IPS-15b (cell line): ENCODE results near the gene COBL.

ENCODE experiments used
- H3K27me3 ChIP-seq: one replicate; pipeline ENCODE4 v1.6.1; 2013; ENCODE audit warnings: low read length; ENCODE audit not compliant: control insufficient read depth, insufficient read depth
- H3K36me3 ChIP-seq: one replicate; pipeline ENCODE4 v1.6.1; 2013; ENCODE audit warnings: low read length; ENCODE audit not compliant: control insufficient read depth, insufficient read depth
- H3K4me1 ChIP-seq: one replicate; pipeline ENCODE4 v1.6.1; 2013; ENCODE audit warnings: mild to moderate bottlenecking, low read length; ENCODE audit not compliant: control insufficient read depth, insufficient read depth
- H3K4me3 ChIP-seq: one replicate; pipeline ENCODE4 v1.5.1; 2013; ENCODE audit warnings: low read depth, low read length
- H3K9ac ChIP-seq: one replicate; pipeline ENCODE4 v1.6.1; 2013; ENCODE audit warnings: low read depth, mild to moderate bottlenecking, low read length
- H3K9me3 ChIP-seq: one replicate; pipeline ENCODE4 v1.6.1; 2013; ENCODE audit warnings: mild to moderate bottlenecking, low read length; ENCODE audit not compliant: control insufficient read depth, insufficient read depth

COBL gene

DNA sequence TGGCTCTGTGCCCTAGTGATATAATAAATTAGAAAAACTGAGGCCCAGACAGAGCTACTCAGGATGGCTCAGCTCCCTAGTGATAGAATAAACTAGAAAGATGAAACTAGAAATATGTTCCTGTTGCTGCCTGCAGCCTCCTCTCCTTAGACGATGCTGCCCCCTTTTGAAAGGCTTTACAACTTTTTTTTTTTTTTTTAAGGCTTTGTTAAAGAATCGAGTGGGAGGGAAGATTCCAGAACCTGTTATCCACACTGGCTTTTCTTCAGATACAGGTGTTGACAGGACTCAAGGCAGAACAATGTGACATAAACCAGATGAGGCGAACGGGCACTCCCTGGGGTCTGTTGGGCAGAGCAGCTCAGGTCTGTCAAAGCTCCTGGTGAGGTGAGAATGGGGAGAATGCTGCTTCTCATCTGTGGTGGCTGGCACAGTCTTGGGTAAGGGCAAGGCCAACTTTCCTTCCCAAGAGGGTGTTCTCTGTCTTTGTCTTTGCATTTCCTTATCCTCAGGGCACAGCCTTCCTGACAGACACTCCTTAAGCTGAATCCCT, 175.1 kb downstream of the COBL start:
- Histone ChIP-seq H3K4me1 (no peaks in the 10 kb centered on the region), H3K9ac (no peak overlapping the region)

DNA sequence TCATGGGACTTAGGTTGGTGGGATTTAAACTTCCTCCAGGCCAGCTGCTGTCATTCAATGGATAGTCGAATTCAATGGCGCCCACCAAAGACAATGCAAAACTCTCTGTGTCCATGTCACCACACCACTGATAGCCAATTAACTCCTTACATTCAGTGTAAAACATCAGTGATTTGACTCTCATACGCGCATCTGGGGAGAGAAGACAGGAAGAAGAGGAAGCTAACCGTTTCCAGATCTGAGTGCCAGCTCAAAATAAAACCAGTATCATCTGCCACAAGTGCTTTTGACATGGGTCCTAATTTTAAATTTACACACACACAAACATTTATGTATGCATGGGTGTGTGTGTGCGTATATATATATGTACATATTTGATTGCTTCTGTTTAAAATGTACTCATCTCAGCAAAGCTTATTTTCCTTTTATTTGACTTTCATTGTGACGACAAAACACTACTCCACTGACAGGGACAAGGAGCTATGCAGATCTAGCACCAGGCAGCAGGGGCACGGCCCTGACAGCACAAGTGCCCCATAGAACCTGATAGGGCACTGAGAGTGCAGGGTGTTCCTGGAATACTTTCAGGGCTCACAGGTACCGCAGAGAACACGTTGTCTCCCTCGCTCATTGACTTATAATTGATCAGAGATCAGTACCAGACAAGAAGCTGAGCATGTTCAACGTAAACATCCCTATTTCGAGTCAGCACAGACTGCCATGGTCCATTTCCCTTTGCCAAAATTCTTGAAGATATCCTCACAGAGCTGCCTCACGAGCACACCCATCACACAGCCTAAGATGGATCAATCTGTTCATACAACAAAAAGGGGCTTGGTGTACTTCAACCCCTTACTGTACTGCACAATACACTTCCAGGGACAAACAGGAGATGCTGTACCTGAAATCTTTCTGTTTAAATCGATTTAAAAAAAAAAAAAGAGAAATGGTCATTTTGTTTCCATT, 176.1 kb downstream of the COBL start:
- Histone ChIP-seq H3K4me3 (no peak overlapping the region), H3K27me3 (no peaks in the 10 kb centered on the region), H3K36me3 (peaks cover 6% of the 10 kb centered on the region), H3K9me3 (no peaks in the 10 kb centered on the region), H3K9ac (no peak overlapping the region), H3K4me1 (no peaks in the 10 kb centered on the region)

More for the DNA sequence above, 175.1 kb downstream of the COBL start:
- Histone ChIP-seq H3K4me3 (no peak overlapping the region), H3K36me3 (peaks cover 3% of the 10 kb centered on the region), H3K9me3 (no peaks in the 10 kb centered on the region), H3K27me3 (no peaks in the 10 kb centered on the region)

DNA sequence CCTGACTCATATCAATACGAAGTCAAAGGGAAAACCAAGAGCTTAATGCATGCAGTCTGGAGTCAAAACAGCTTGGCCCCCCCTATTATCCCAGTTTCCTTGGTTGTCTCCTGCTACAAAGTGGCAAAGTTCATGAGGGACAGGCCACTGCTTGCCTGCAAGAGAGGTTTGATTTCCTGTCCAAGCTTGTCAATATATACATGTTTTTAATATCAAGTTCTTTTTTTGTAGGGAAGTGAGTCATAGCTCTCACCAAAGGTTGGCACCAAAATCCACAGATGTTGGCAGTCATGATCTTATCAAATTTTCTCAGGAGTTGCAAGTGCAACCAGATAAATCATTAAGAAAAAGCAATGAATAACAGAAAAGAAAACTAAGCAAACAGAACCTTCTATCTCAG, 176.8 kb downstream of the COBL start:
- H3K9me3 ChIP-seq, result no peaks in the 10 kb centered on the region
- no peak overlapping the region for H3K4me3 ChIP-seq
- H3K36me3 ChIP-seq, result peaks cover 6% of the 10 kb centered on the region
- H3K27me3 ChIP-seq, result no peaks in the 10 kb centered on the region
- no peaks in the 10 kb centered on the region for H3K4me1 ChIP-seq
- no peak overlapping the region for H3K9ac ChIP-seq

DNA sequence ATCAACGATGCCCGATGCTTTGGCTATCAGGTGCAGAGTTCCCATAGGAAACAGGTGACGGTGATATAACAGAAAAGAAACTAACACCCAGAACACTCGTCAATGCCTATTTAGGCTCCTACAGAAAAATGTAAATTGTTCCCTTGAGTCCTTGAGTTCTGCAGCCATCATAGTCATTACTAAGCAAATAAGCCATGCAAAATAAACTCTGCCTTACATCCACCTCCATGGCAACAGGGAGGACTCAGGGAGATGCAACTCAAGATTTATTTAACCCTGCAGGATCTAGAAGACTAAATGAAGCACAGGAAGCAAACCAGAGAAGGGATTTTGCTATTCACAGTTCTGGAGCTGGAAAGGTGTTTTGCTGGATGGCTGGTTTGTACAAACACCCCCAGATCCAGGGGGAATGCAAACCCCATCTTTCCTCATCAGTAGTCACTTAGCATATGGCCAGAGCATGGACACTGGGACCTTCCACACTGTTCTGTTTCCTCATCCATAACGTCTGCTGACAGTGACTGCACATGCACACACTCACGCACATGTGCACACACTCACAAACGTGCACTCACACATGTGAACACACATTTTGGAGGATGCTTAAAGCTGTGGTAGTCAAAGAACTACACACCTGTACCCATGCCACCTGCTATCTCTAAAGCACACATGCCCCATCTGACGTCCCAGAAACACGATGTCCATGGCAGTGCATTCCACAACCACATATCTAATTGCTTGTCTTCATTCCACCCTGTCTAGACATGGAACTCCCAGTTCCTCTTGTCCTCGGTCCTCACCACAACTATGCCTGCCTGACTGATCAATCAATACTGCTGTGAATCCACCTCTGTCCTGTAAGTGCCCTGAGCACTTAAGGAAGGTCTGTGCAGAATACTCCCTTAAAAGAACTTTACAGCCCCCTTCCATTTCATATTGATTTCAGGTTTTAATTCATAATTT, 178.2 kb downstream of the COBL start:
- Histone ChIP-seq H3K36me3 (peaks cover 7% of the 10 kb centered on the region), H3K9ac (no peak overlapping the region), H3K27me3 (no peaks in the 10 kb centered on the region), H3K4me1 (no peaks in the 10 kb centered on the region), H3K4me3 (no peak overlapping the region), H3K9me3 (no peaks in the 10 kb centered on the region)

DNA sequence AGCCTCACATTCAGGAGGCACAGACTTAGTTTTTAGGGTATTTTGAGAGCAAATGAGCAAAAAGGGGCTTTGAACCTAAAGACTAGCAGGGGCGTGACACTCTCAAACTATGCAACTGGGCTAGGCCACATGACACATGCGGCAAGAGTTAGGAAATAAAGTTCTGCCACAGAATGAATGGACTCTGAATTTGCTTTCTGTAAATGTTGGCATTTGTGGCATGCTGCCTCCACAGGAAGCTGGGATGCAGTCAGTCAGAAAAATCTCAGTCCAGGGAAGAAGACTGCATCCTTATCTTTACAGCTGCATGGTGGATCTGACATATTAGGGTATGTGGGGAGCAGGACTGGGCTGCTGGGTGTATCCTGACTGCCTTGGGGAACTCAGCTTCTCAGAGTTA, 181.0 kb downstream of the COBL start:
- Histone ChIP-seq H3K4me1 (no peaks in the 10 kb centered on the region), H3K9me3 (no peaks in the 10 kb centered on the region), H3K27me3 (no peaks in the 10 kb centered on the region), H3K4me3 (no peak overlapping the region), H3K36me3 (peaks cover 12% of the 10 kb centered on the region), H3K9ac (no peak overlapping the region)

DNA sequence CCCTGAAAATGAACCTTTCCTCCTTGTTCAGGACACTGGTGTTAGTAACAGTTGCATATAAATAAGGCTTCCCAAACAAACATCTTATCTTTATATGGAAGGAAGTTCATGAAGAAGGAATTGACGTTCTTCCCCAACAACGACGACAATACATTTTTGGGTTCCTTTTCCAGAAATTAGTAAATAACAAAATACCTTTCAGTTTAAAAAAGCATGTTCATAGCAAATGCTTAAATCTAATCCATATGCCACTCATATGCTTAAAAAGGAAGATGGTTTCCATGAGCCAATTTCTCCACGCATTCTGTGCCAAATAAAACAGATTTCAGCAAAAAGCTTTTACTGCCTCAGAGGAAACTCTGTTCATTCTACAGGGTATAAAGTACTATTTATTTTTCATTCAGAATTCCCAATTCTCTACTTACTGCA, 182.6 kb downstream of the COBL start:
- Histone ChIP-seq H3K27me3 (no peaks in the 10 kb centered on the region), H3K9me3 (no peaks in the 10 kb centered on the region), H3K4me3 (no peak overlapping the region), H3K36me3 (peaks cover 15% of the 10 kb centered on the region), H3K9ac (no peak overlapping the region), H3K4me1 (peaks cover 2% of the 10 kb centered on the region)

DNA sequence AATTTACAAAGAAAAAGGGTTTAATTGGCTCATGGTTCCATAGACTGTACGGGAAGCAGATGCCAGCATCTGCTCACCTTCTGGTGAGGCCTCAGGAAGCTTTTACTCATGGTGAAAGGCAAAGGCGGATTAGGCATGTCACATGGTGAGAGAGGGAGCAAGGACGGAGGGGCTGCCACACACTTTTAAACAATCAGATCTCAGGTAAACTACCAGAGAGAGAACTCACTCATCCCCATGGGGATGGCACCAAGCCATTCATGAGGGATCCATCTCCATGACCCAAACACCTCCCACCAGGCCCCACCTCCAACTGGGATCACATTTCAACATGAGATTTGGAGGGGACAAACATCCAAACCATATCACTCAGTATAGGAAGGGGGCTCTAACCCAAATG, 183.9 kb downstream of the COBL start:
- Histone ChIP-seq H3K9me3 (no peaks in the 10 kb centered on the region), H3K9ac (no peak overlapping the region), H3K4me1 (peaks cover 2% of the 10 kb centered on the region), H3K36me3 (peaks cover 17% of the 10 kb centered on the region), H3K27me3 (no peaks in the 10 kb centered on the region), H3K4me3 (no peak overlapping the region)

DNA sequence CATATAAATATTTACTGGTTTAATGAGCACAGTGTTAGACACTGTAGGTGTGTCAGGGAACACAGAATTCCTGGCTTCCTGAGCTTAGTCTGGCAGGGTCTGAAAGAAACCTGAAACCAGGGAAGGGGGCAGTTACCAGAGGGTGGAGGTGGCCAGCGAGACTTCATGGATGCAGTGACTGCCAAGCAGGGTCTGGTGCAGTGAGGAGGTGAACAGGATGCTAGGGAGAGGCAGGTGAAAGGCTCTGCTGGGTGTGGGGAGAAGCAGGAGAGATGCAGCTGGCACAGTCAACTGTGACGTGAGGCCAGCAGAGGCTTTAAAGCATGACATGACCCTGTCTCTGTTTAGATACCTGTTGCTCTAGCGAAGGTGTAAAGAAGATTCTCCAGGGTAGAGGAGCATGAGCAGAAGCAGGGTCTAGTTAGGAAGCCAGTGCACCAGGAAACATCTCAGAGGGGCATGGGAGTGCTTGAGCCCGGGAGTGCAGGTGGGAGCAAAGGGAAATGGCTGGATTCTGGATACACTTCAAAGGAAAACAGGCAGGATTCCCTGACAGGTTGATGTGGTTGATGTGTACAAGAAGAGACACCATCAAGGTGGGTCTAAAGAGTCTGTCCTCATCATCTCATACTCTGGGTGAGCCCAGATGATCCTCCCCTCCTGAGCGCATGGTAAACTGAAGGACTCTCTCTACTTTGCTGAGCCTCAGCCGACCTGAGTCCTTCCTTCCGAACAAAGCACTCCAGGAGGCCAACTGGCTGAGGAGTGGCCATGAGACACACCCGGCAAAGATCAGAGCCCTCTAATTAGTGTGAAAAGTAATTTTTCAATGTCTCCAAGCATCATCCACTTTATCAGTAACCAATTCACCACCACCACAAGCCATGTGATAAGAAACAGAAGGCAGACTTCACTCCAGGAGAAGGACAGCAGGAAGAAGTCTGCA, 186.8 kb downstream of the COBL start:
- no peaks in the 10 kb centered on the region for H3K27me3 ChIP-seq
- no peak overlapping the region for H3K9ac ChIP-seq
- peaks cover 12% of the 10 kb centered on the region for H3K36me3 ChIP-seq
- peaks cover 2% of the 10 kb centered on the region for H3K4me1 ChIP-seq
- H3K4me3 ChIP-seq, result no peak overlapping the region
- H3K9me3 ChIP-seq, result no peaks in the 10 kb centered on the region

DNA sequence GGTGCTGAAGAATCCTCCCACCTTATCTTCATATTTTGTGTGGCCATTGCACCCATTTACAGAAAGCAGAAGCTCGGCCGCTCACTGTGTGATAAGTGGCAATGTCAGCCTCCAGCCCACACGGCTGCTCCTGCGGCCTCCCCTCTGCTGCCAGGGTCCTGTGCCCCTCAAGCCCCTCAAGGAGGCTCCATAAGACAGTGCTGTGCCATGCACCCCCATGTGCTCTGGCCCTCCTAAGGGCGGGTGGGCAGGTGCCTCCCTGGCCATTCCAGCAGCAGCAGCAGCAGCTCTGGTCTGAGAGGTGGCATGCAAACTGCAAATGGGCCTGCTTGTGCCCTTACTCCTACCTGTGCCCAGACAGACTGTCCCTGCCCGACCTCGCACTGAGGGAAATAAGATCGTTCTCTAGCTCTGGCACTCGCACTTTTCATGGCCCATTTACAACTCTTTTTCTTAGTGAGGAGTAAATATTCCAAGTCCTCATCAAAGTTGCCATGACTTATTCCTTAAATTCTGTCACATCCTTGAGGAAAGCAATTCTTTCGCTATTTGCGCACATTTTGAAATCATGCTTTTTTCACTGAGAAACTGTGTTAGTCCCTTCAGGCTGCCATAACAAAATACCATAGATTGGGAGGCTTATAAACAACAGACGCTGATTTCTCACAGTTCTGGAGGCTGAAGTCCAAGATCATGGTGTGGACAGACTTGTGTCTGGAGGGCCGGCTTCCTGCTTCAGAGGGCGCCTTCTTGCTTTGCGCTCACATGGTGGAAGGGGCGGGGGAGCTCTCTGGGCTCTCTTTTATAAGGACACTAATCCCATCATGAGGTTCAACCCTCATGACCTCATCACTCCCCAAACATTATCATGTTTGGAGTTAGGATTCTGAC, 187.8 kb downstream of the COBL start:
- Histone ChIP-seq H3K36me3 (peaks cover 12% of the 10 kb centered on the region), H3K27me3 (no peaks in the 10 kb centered on the region), H3K4me3 (no peak overlapping the region), H3K9ac (no peak overlapping the region), H3K9me3 (no peaks in the 10 kb centered on the region), H3K4me1 (peaks cover 2% of the 10 kb centered on the region)

DNA sequence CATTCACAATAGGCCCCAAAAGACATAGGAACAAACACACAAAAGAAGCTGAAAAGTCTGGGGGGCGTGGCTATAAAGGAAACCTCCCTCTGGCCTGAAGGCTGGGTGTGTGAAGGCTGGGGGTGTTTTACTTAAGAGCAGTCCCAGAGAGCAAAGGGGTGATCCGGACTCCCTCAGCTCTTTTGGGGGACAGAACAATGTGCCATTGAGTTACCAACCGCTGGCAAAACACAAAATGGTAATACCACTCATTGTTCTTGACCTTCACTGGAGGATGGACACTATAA, 189.0 kb downstream of the COBL start:
- Histone ChIP-seq H3K9me3 (no peaks in the 10 kb centered on the region), H3K27me3 (no peaks in the 10 kb centered on the region), H3K4me3 (no peak overlapping the region), H3K9ac (no peak overlapping the region), H3K4me1 (peaks cover 2% of the 10 kb centered on the region), H3K36me3 (peaks cover 6% of the 10 kb centered on the region)
